Peyer's patch (tissue), 4 donors: ENCODE measurements around the gene ASCC1. TPM values are rescaled to one million over a fixed set of nuclear protein-coding genes. Genes with fewer than 3 reads are reported as not detected.
A peak's percentile ranks its signal among the peaks of the same experiment; 100 is the strongest.

Source experiments
- DNase-seq, 3 donors: peaks; one replicate each; pipeline ENCODE4 v3.0.0-alpha.2; 2017 to 2019
- H3K27ac ChIP-seq, 4 donors: fragments of 200-600 bp; sonication (generic); one replicate each; pipeline ENCODE4 v1.5.1; 2016 to 2019
- H3K27me3 ChIP-seq, 2 donors: fragments of 200-600 bp; sonication (generic); one replicate each; pipeline ENCODE4 v1.5.1; 2019
- H3K36me3 ChIP-seq, 3 donors: fragments of 200-600 bp; sonication (generic); one replicate each; pipeline ENCODE4 v1.5.1; 2016 to 2019
- H3K4me1 ChIP-seq, 4 donors: fragments of 200-600 bp; sonication (generic); one replicate each; pipeline ENCODE4 v1.5.1; 2016 to 2019
- H3K4me3 ChIP-seq, 4 donors: fragments of 200-600 bp; sonication (generic); 1 replicate in 3 of 4; 2 replicates in 1 of 4; pipeline ENCODE4 v1.5.1; 2016 to 2019; ENCODE audit warnings: mild to moderate bottlenecking in 1 of 4
- H3K9me3 ChIP-seq, 4 donors: fragments of 200-600 bp; sonication (generic); one replicate each; pipeline ENCODE4 v1.5.1; 2016 to 2019; ENCODE audit warnings: mild to moderate bottlenecking in 1 of 4
- POLR2A ChIP-seq, 2 donors: fragments of 450-650 bp; IDR thresholded peaks; one replicate each; pipeline ENCODE4 v1.5.1; 2017; ENCODE audit warnings: antibody characterized with exemption in 2 of 2, mild to moderate bottlenecking in 2 of 2, moderate library complexity in 2 of 2
- total RNA-seq, 4 donors: library from RNA; depleted of rRNA; stranded (reverse); fragments of >200 nt; gene quantifications; one replicate each; pipeline ENCODE4 v1.1.0, GENCODE V29; 2016
- TF ChIP-seq, protein P1 (sequence below), 6 experiments: fragments of 450-650 bp in 4 of 6; fragments of 200-600 bp in 2 of 6; sonication (generic) in 1 of 6; IDR thresholded peaks; one replicate each; pipeline ENCODE4 v1.5.1; 2017 to 2019; ENCODE audit warnings: antibody characterized with exemption in 6 of 6, mild to moderate bottlenecking in 3 of 6, moderate library complexity in 1 of 6

ASCC1 gene
- total RNA-seq, 4 donors from 2014 or later, result 9.7 to 48.7 (median 21.5) TPM

DNA sequence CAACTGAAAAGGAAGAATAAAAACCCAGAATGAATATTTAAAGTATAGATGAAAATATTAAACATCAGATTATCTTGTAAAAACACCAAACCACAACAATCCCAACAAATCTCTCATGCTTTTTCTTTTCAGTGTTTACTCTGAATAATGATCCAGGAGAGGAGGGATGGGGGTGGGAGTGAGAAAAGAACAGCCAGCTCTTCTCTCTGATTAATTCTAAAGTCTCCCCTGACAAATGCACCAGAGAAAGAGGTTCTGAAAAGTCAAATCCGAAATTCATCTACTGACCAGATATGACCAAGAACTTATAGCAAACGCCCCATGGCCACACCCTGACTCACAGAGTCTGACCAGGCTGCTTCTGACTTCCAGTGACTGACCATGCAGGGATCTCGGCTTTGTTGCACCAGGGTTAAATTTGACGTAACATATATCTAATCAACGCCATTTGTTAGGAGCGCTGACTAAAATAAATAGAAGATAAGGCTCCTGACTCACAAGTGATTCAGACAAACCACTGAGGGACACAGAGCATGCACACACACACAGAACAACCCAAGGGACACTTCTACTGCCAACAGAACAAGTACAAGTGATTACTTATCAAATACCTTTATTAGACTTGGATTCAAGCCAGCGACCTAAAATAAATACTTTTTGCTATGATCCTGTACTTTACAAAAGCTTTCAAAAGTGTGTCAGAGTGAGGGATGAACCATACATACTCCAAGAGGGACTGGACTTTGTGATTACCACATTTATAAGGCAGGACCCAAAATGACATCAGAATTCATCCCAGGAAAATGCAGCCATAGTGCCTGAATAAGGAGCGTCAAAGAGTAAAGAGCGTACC is 118.4 kb downstream of the ASCC1 start:
- peaks cover 0 to 11% (median 0%) of the 10 kb centered on the region in 3 donors for H3K36me3 ChIP-seq
- H3K4me1 ChIP-seq, result peaks cover 0 to 25% (median 0%) of the 10 kb centered on the region in 4 donors
- no peaks in the 10 kb centered on the region for H3K9me3 ChIP-seq
- no peak overlapping the region for H3K4me3 ChIP-seq
- TF ChIP-seq POLR2A (IDR thresholded peaks at IDR 0.05), result peak in 1 of 2 donors; percentile 33
- TF ChIP-seq, protein P1, sequence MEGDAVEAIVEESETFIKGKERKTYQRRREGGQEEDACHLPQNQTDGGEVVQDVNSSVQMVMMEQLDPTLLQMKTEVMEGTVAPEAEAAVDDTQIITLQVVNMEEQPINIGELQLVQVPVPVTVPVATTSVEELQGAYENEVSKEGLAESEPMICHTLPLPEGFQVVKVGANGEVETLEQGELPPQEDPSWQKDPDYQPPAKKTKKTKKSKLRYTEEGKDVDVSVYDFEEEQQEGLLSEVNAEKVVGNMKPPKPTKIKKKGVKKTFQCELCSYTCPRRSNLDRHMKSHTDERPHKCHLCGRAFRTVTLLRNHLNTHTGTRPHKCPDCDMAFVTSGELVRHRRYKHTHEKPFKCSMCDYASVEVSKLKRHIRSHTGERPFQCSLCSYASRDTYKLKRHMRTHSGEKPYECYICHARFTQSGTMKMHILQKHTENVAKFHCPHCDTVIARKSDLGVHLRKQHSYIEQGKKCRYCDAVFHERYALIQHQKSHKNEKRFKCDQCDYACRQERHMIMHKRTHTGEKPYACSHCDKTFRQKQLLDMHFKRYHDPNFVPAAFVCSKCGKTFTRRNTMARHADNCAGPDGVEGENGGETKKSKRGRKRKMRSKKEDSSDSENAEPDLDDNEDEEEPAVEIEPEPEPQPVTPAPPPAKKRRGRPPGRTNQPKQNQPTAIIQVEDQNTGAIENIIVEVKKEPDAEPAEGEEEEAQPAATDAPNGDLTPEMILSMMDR (IDR thresholded peaks at IDR 0.05), result no peak
- DNase-seq, result peak in 1 of 3 donors; percentile 75
- no peaks in the 10 kb centered on the region for H3K27me3 ChIP-seq
- H3K27ac ChIP-seq, result peak overlapping the region in 3 of 4 donors; percentile 30 to 87 (median 81)

DNA sequence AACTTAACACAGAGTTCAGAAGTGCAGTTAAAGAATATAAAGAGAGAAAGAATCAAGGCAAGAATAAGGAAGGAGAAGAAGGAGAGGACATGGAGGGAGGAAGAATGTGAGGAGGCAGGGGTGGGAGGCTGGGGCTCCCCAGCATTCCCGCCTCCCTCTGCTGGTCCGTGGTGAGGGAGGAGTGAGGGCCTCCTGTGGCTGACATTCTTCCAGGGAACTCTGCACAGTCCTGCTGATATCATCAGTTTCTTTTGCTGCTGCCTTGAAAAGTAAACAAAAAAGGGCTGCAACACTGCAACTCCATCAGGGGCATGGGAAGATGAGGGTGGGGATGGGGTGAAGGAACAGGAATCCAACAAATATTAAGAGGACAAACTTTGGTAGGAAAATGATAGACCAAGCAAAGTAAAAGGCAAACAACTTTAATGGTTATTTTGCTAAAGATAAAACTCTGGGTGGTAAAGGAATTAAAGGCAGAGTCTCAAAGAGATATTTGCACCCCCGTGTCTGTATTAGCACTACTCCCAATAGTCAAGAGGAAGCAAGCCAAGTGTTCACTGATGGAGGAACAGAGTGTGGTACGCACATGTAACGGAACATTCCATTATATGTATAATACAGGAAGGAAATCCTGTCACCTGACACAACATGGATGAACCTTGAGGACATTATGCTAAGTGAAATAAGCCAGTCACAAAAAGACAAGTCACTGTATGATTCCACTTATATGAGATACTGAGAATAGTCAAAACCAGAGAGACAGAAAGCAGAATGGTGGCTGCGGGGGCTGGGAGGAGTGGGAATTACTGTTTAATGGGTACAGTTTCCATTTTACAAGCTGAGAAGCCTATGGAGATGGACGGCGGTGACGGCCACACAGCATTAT is 119.7 kb downstream of the ASCC1 start:
- Histone ChIP-seq H3K27me3 (no peaks in the 10 kb centered on the region), H3K4me1 (peaks cover 0 to 25% (median 0%) of the 10 kb centered on the region in 4 donors), H3K9me3 (no peaks in the 10 kb centered on the region), H3K4me3 (no peak overlapping the region), H3K27ac (no peak overlapping the region), H3K36me3 (peaks cover 0 to 5% (median 0%) of the 10 kb centered on the region in 3 donors)
- TF ChIP-seq, protein P1 (IDR thresholded peaks at IDR 0.05), result no peak
- TF ChIP-seq POLR2A (IDR thresholded peaks at IDR 0.05), result no peak
- DNase-seq, result no peak

DNA sequence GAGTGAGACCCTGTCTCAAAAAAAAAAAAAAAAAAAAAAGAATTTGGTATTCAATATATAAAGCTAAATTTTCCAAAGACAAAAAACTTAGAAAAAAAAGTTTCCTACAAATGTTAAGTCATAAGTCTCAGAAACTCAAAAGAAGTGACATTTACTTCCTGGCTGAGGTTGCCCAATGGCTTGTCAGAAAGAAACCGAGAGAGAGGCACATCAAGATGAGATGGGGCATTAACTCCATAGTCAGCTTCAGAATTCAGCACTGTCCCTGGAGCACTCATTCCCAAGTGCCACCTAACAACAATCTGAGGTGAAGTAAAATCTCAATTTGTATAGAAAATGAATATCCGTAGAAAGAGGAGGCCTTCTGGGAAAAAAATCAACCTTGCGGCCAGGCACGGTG is 120.9 kb downstream of the ASCC1 start:
- Histone ChIP-seq H3K4me3 (no peak overlapping the region), H3K27ac (no peak overlapping the region), H3K9me3 (no peaks in the 10 kb centered on the region), H3K4me1 (peaks cover 0 to 21% (median 0%) of the 10 kb centered on the region in 4 donors), H3K36me3 (peaks cover 0 to 5% (median 0%) of the 10 kb centered on the region in 3 donors), H3K27me3 (no peaks in the 10 kb centered on the region)
- DNase-seq, result no peak
- no peak for TF ChIP-seq POLR2A (IDR thresholded peaks at IDR 0.05)
- TF ChIP-seq, protein P1 (IDR thresholded peaks at IDR 0.05), result no peak

DNA sequence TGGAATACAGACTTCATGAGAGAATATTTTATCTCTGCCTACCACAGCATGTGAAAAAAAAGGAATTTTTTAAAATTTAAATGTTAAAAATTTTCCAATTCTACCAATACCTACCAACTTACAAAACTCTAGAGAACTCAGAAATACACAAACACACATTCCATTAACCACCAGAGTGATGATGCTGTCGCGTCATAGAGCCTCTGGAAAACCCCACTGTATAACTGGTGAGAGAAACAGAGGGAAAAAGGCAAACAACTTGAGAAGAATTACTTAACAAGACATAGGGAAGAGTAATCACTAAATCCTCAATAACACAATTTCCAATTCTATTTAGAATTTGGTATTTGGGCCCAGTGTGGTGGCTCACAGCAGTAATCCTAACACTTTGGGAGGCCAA is 121.5 kb downstream of the ASCC1 start:
- no peak for DNase-seq
- Histone ChIP-seq H3K4me3 (no peak overlapping the region), H3K4me1 (peaks cover 0 to 19% (median under 1%) of the 10 kb centered on the region in 4 donors), H3K9me3 (no peaks in the 10 kb centered on the region), H3K27me3 (no peaks in the 10 kb centered on the region), H3K27ac (no peak overlapping the region), H3K36me3 (peaks cover 0 to 5% (median 0%) of the 10 kb centered on the region in 3 donors)
- TF ChIP-seq, protein P1 (IDR thresholded peaks at IDR 0.05), result no peak
- no peak for TF ChIP-seq POLR2A (IDR thresholded peaks at IDR 0.05)

DNA sequence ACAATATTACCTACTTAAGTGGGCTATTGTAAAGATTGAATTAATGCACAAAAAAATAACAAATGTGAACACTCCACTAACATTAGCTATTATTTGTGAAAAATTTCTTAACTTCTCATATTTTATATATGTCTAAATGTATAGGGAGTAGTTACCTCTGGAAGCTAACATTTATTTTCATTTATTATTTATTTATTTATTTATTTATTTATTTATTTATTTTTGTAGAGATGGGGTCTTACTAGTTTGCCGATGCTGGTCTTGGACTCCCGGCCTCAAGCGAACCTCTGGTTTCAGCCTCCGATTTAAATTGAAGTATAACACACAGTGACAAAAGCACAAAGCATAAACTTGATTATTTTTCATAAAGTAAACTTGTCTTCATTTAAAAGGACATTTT is 122.6 kb downstream of the ASCC1 start:
- Histone ChIP-seq H3K4me3 (no peak overlapping the region), H3K27me3 (peaks cover 0 to 1% of the 10 kb centered on the region in 2 donors), H3K4me1 (peaks cover 0 to 16% (median 7%) of the 10 kb centered on the region in 4 donors), H3K9me3 (no peaks in the 10 kb centered on the region), H3K27ac (no peak overlapping the region), H3K36me3 (peaks cover 0 to 5% (median 0%) of the 10 kb centered on the region in 3 donors)
- no peak for DNase-seq
- TF ChIP-seq, protein P1 (IDR thresholded peaks at IDR 0.05), result no peak
- no peak for TF ChIP-seq POLR2A (IDR thresholded peaks at IDR 0.05)
